Fibroblast of the aortic adventitia (primary cell): Measurements from ENCODE around the gene CLEC16A. TPM values are rescaled to one million over a fixed set of nuclear protein-coding genes. Genes with fewer than 3 reads are reported as not detected.

Experiments used
- DNase-seq: peaks from one replicate; pipeline ENCODE4 v3.0.0-alpha.2; 2010; ENCODE audit warnings: low read depth
- H3K4me3 ChIP-seq: 2 replicates; pipeline ENCODE4 v1.5.1; 2011; ENCODE audit warnings: low read depth, mild to moderate bottlenecking, control low read depth, low read length, moderate library complexity
- total RNA-seq: library from RNA; depleted of rRNA; stranded (reverse); fragments of >200 nt; gene quantifications from 2 replicates; pipeline ENCODE4 v1.2.3, GENCODE V29; 2012; ENCODE audit warnings: low replicate concordance
- TF ChIP-seq, protein P1 (sequence below): IDR thresholded peaks from 2 replicates; pipeline ENCODE4 v1.5.1; 2011; ENCODE audit warnings: mild to moderate bottlenecking, low read length, control low read depth, inconsistent platforms; ENCODE audit not compliant: insufficient read depth

CLEC16A gene
- total RNA-seq, 1 donor = 16.3 TPM

DNA sequence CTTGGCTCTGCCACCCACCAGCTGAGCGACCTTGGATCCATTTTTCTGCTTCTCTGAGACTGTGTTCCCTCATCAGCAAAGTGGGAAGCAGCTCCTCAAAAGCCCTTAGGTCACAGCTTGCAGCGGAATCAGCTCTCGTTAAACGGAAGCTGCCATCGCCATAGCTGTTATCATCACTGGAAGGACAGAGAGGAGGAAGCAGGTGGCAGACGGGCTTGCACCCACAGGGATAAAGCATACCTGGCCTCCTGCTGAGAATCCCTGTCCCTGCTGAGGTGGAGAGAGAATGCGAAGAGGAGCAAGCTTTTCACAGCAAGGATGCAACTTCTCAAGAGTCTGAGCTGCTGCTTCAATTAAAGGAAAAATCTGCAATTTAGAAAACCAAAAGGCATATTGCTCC lies 106.6 kb downstream of the CLEC16A start:
- no peak for DNase-seq
- TF ChIP-seq, protein P1, sequence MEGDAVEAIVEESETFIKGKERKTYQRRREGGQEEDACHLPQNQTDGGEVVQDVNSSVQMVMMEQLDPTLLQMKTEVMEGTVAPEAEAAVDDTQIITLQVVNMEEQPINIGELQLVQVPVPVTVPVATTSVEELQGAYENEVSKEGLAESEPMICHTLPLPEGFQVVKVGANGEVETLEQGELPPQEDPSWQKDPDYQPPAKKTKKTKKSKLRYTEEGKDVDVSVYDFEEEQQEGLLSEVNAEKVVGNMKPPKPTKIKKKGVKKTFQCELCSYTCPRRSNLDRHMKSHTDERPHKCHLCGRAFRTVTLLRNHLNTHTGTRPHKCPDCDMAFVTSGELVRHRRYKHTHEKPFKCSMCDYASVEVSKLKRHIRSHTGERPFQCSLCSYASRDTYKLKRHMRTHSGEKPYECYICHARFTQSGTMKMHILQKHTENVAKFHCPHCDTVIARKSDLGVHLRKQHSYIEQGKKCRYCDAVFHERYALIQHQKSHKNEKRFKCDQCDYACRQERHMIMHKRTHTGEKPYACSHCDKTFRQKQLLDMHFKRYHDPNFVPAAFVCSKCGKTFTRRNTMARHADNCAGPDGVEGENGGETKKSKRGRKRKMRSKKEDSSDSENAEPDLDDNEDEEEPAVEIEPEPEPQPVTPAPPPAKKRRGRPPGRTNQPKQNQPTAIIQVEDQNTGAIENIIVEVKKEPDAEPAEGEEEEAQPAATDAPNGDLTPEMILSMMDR = no peak
- no peak overlapping the region for H3K4me3 ChIP-seq

DNA sequence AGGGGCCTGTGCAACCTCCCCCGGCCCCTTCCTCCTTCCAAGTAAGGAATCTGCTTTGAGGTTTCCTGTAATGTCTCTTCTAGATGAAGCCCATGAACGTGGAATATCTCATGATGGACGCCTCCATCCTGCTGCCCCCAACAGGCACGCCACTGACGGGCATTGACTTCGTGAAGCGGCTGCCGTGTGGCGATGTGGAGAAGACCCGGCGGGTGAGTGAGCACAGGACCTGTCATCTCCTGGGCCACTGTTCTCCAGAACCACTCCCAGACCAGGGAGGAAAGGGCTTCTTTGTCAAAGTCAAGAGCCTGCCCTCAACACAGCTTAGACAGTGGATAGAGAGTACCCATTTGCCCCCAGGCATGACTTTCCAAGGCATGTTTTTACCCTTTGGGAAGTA lies 107.1 kb downstream of the CLEC16A start:
- TF ChIP-seq, protein P1 = no peak
- H3K4me3 ChIP-seq = no peak overlapping the region
- DNase-seq = no peak

DNA sequence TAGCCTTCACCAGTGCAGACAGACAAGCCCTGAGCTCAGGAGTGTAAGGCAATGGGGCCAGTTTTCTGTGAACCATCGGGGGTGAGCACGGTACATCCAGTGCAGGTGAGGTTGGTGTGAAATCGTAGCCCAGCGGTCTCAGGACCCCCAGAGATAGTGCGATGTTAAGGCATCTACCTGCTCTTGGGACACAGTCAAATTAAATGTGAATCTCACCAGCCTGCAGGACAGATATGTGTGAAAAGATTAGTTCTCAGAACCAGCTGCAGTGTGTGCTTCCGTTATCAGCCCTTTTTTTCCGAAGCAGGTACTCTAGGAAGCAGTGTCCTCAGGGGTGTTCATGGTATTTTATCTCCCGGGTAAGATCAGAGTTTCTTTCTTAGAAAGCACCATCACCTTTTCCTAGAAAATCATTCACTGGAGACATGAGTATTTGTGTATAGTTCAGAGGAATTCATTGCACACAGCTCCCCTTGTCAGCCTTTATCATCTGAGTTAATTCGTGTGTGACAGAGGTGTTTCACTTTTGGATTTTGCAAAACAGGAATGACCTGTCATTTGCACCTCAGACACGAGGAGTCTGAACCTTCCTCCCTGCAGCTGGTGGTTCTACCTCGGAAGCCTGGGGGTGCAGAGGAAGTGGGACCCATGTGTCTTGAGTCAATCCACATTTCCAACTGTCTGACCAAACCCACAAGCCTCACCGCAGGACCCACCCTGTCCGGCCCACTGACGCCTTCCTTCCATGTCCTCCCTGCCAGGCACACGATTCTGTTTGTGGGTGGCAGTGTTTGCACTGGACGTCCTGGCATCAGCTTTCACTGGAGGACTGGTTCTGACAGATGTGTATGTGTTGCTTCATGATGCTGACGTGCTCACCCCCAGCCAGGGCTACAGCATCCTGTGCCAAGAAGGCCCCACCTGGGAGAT lies 107.8 kb downstream of the CLEC16A start:
- no peak for DNase-seq
- TF ChIP-seq, protein P1 = no peak
- no peak overlapping the region for H3K4me3 ChIP-seq

DNA sequence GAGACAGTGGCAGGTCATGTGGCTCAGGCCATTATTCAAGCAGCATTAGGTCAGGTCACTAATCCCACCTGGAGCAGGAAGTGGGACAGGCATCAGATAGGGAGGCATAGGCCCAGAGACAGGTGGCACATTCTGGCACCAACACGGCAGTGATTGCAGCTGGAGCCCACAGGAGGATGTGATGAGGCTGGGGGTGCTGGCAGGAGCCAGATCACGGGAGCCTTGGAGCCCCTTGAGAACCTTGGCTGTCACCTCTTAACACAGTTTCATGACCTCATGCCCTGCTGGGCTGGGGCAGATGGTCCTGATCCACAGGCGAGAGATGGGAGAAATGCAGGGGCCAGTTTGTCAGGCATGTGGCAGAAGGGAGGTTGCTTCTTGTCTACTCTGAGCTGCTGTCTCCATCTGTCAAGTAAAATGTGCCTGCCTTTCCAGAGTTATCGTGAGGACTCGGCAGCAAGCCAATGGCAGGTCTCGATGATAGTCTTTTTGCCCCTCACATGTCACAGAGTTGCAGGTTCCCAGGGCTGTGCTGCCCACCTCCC lies 109.6 kb downstream of the CLEC16A start:
- no peak for DNase-seq
- no peak overlapping the region for H3K4me3 ChIP-seq
- TF ChIP-seq, protein P1 = no peak

DNA sequence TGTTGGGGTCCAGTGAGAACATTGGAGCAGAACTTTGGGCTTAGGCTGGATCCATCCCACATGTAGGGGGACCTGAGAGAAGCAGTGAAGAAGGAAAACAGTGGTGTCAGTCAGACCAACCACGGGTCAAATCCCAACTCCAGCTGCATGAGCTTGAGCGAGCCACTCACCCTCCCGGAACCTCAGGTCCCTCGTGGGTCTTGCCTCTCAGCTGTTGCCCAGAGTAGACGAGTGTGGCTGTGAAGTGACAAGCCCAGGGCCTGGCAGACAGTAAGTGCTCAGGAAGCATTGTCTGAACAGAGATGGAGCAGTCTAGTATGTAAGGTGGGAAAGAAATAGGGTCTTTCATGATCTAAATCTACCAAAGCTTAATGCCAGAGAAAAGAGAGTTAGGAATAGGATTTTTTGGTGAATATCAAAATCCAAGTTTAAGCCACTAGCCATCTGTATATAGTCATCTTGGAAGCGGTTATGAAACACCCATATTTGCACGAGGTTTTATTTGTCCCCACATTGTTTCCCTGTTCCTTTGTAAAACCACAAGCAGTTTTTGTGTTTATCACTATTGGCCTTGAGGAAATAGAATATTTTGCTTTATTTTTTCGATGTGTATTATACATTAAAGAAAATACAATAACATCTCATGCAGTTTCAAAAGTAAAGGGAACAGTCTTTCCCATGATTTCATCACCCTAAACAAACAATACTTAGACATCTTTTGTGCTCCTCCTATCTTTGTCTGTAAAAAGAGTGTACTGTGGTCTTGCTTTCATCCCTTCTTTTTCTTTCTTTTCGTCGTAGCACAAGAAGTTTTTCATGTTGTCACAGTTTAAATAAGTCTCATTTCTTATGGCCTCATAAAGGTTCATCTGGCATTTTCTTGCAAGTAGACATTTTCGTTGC lies 112.0 kb downstream of the CLEC16A start:
- peak; percentile 84 for DNase-seq
- no peak overlapping the region for H3K4me3 ChIP-seq
- TF ChIP-seq, protein P1 = no peak

DNA sequence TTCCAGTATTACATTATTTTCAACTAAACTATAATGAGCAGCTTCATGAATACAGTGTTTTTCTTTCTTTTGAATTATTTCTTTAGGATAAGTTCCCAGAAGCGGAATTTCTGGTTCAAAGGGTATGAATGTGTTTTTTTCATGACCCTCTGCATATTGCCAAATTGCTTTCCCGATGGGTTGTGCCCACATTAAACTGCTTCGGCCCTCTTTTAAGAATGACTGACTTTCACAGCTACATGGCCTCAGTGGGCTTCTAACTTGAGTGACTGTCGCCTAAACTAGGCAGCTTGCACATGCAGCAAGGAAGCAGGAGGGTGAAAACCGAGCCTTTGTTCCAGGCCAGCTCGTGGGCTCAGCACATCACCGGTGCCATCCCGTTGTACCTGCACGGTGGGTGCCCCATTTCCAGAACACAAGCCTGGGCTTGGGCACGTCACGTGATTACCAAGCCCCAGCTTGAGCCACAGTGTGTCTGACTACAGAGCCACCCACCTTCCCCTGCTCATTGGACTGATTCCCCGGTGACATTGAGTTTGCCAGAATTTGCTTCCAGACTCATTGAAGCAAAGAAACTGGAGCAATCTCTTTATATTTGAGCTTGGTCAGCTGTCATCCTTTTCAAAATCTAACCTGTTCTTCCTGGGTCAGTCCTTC lies 112.8 kb downstream of the CLEC16A start:
- no peak for DNase-seq
- no peak overlapping the region for H3K4me3 ChIP-seq

More for the DNA sequence above, 112.8 kb downstream of the CLEC16A start:
- TF ChIP-seq, protein P1 = no peak
